ENCODE data around the gene EFCAB6. TPM values are rescaled to one million over a fixed set of nuclear protein-coding genes. Genes with fewer than 3 reads are reported as not detected.
"Not testable (repeated sequence)": the region's sequence is repeated elsewhere in the genome, so short reads cannot be mapped to it uniquely, and the experiment has no call there.

Gene EFCAB6
- total and polyA plus RNA-seq, 2 donors: 1.1 to 1.4 TPM

DNA sequence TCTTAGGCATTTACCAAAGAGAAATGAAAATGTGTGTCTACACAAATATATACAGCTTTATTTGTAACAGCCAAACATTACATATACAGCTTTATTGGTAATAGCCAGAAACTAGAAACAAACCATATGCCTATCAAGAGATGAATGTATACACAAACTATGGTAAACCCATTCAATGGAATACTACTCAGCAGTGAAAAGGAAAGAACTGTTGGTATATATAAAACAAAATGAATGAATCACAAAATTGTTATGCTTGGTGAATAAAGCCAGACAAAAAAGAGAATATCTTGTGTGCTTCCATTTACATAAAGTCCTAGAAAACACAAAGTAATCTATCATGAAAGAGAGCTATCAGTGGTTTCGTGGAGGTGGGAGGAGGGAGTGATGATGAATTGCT is 142.9 kb downstream of the EFCAB6 start:
- Histone ChIP-seq H3K27ac (ENCODE audit: low read depth in 1 of 2, low read length in 1 of 2) (no peak overlapping the region), H3K4me1 (ENCODE audit: control insufficient read depth in 2 of 2, insufficient read depth in 2 of 2, low read length in 2 of 2) (no peaks in the 10 kb centered on the region), H3K4me3 (ENCODE audit: low read length in 2 of 2) (no peak overlapping the region), H3K27me3 (ENCODE audit: control insufficient read depth in 2 of 2, insufficient read depth in 1 of 2, low read length in 1 of 2) (no peaks in the 10 kb centered on the region), H3K36me3 (ENCODE audit: control insufficient read depth in 2 of 2, insufficient read depth in 2 of 2, low read length in 1 of 2) (no peaks in the 10 kb centered on the region), H3K9me3 (ENCODE audit: control insufficient read depth in 2 of 2, insufficient read depth in 1 of 2, low read length in 1 of 2) (no peaks in the 10 kb centered on the region)
- 48% methylated on average over 1 of the region's 1 CpG for WGBS
- DNase-seq (ENCODE audit: low read depth in 6 of 9, low spot score in 9 of 9): no peak

GRCh38 chr22:43667656-43668055 is 144.4 kb downstream of the EFCAB6 start:
- no peaks in the 10 kb centered on the region for H3K27me3 ChIP-seq (ENCODE audit: control insufficient read depth in 2 of 2, insufficient read depth in 1 of 2, low read length in 1 of 2)
- 86% methylated on average over 8 of the region's 8 CpGs for WGBS
- no peaks in the 10 kb centered on the region for H3K36me3 ChIP-seq (ENCODE audit: control insufficient read depth in 2 of 2, insufficient read depth in 2 of 2, low read length in 1 of 2)
- H3K4me1 ChIP-seq (ENCODE audit: control insufficient read depth in 2 of 2, insufficient read depth in 2 of 2, low read length in 2 of 2): no peaks in the 10 kb centered on the region
- H3K9me3 ChIP-seq (ENCODE audit: control insufficient read depth in 2 of 2, insufficient read depth in 1 of 2, low read length in 1 of 2): no peaks in the 10 kb centered on the region
- no peak for DNase-seq (ENCODE audit: low read depth in 6 of 9, low spot score in 9 of 9)
- H3K4me3 ChIP-seq (ENCODE audit: low read length in 2 of 2): no peak overlapping the region
- H3K27ac ChIP-seq (ENCODE audit: low read depth in 1 of 2, low read length in 1 of 2): no peak overlapping the region

DNA sequence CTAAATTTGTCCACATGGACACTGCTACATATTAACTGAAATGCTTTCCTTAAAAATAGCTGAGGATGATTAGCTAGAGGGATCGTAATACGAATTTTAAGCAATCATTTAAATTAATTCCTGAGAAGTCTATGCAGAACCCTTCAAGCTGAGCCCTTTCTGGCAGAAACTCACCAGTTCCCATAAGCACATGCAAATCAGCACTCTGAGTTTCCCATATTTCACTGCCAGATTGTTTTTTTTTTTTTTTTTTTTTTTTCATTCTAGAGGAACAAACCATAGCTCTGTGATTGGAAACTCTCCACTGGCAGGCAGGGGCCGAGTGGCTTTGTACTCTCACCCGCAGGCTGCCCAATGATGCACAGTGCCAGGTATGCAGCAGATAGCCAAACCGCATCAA is 145.6 kb downstream of the EFCAB6 start:
- no peak overlapping the region for H3K27ac ChIP-seq (ENCODE audit: low read depth in 1 of 2, low read length in 1 of 2)
- no peaks in the 10 kb centered on the region for H3K9me3 ChIP-seq (ENCODE audit: control insufficient read depth in 2 of 2, insufficient read depth in 1 of 2, low read length in 1 of 2)
- no peaks in the 10 kb centered on the region for H3K4me1 ChIP-seq (ENCODE audit: control insufficient read depth in 2 of 2, insufficient read depth in 2 of 2, low read length in 2 of 2)
- H3K36me3 ChIP-seq (ENCODE audit: control insufficient read depth in 2 of 2, insufficient read depth in 2 of 2, low read length in 1 of 2): no peaks in the 10 kb centered on the region
- no peak overlapping the region for H3K4me3 ChIP-seq (ENCODE audit: low read length in 2 of 2)
- no peaks in the 10 kb centered on the region for H3K27me3 ChIP-seq (ENCODE audit: control insufficient read depth in 2 of 2, insufficient read depth in 1 of 2, low read length in 1 of 2)
- DNase-seq (ENCODE audit: low read depth in 6 of 9, low spot score in 9 of 9): no peak
- 94% methylated on average over 5 of the region's 5 CpGs for WGBS

GRCh38 chr22:43658823-43659222 is 153.3 kb downstream of the EFCAB6 start:
- Histone ChIP-seq H3K27me3 (ENCODE audit: control insufficient read depth in 2 of 2, insufficient read depth in 1 of 2, low read length in 1 of 2) (no peaks in the 10 kb centered on the region), H3K4me3 (ENCODE audit: low read length in 2 of 2) (no peak overlapping the region), H3K9me3 (ENCODE audit: control insufficient read depth in 2 of 2, insufficient read depth in 1 of 2, low read length in 1 of 2) (no peaks in the 10 kb centered on the region), H3K4me1 (ENCODE audit: control insufficient read depth in 2 of 2, insufficient read depth in 2 of 2, low read length in 2 of 2) (no peaks in the 10 kb centered on the region), H3K36me3 (ENCODE audit: control insufficient read depth in 2 of 2, insufficient read depth in 2 of 2, low read length in 1 of 2) (no peaks in the 10 kb centered on the region), H3K27ac (ENCODE audit: low read depth in 1 of 2, low read length in 1 of 2) (no peak overlapping the region)
- no peak for DNase-seq (ENCODE audit: low read depth in 6 of 9, low spot score in 9 of 9)
- WGBS: 75% methylated on average over 9 of the region's 9 CpGs

GRCh38 chr22:43656581-43656980 is 155.5 kb downstream of the EFCAB6 start:
- H3K4me3 ChIP-seq (ENCODE audit: low read length in 2 of 2); H3K27ac ChIP-seq (ENCODE audit: low read depth in 1 of 2, low read length in 1 of 2); H3K36me3 ChIP-seq (ENCODE audit: control insufficient read depth in 2 of 2, insufficient read depth in 2 of 2, low read length in 1 of 2); H3K27me3 ChIP-seq (ENCODE audit: control insufficient read depth in 2 of 2, insufficient read depth in 1 of 2, low read length in 1 of 2); DNase-seq (ENCODE audit: low read depth in 6 of 9, low spot score in 9 of 9); H3K9me3 ChIP-seq (ENCODE audit: control insufficient read depth in 2 of 2, insufficient read depth in 1 of 2, low read length in 1 of 2); H3K4me1 ChIP-seq (ENCODE audit: control insufficient read depth in 2 of 2, insufficient read depth in 2 of 2, low read length in 2 of 2): not testable (repeated sequence)
- WGBS: 94% methylated on average over 6 of the region's 6 CpGs

GRCh38 chr22:43654271-43654670 is 157.8 kb downstream of the EFCAB6 start:
- H3K4me1 ChIP-seq (ENCODE audit: control insufficient read depth in 2 of 2, insufficient read depth in 2 of 2, low read length in 2 of 2): no peaks in the 10 kb centered on the region
- DNase-seq (ENCODE audit: low read depth in 6 of 9, low spot score in 9 of 9): no peak
- H3K27ac ChIP-seq (ENCODE audit: low read depth in 1 of 2, low read length in 1 of 2): no peak overlapping the region
- no peak overlapping the region for H3K4me3 ChIP-seq (ENCODE audit: low read length in 2 of 2)
- H3K9me3 ChIP-seq (ENCODE audit: control insufficient read depth in 2 of 2, insufficient read depth in 1 of 2, low read length in 1 of 2): no peaks in the 10 kb centered on the region
- H3K36me3 ChIP-seq (ENCODE audit: control insufficient read depth in 2 of 2, insufficient read depth in 2 of 2, low read length in 1 of 2): no peaks in the 10 kb centered on the region
- H3K27me3 ChIP-seq (ENCODE audit: control insufficient read depth in 2 of 2, insufficient read depth in 1 of 2, low read length in 1 of 2): no peaks in the 10 kb centered on the region
- 98% methylated on average over 4 of the region's 4 CpGs for WGBS

GRCh38 chr22:43652845-43653244 is 159.3 kb downstream of the EFCAB6 start:
- Histone ChIP-seq H3K27me3 (ENCODE audit: control insufficient read depth in 2 of 2, insufficient read depth in 1 of 2, low read length in 1 of 2) (no peaks in the 10 kb centered on the region), H3K36me3 (ENCODE audit: control insufficient read depth in 2 of 2, insufficient read depth in 2 of 2, low read length in 1 of 2) (no peaks in the 10 kb centered on the region), H3K9me3 (ENCODE audit: control insufficient read depth in 2 of 2, insufficient read depth in 1 of 2, low read length in 1 of 2) (no peaks in the 10 kb centered on the region), H3K27ac (ENCODE audit: low read depth in 1 of 2, low read length in 1 of 2) (no peak overlapping the region), H3K4me1 (ENCODE audit: control insufficient read depth in 2 of 2, insufficient read depth in 2 of 2, low read length in 2 of 2) (no peaks in the 10 kb centered on the region), H3K4me3 (ENCODE audit: low read length in 2 of 2) (no peak overlapping the region)
- WGBS: 86% methylated on average over 4 of the region's 4 CpGs
- DNase-seq (ENCODE audit: low read depth in 6 of 9, low spot score in 9 of 9): no peak

GRCh38 chr22:43643387-43643786 is 168.7 kb downstream of the EFCAB6 start:
- H3K4me1 ChIP-seq (ENCODE audit: control insufficient read depth in 2 of 2, insufficient read depth in 2 of 2, low read length in 2 of 2): no peaks in the 10 kb centered on the region
- H3K4me3 ChIP-seq (ENCODE audit: low read length in 2 of 2): no peak overlapping the region
- WGBS: 80% methylated on average over 6 of the region's 6 CpGs
- no peak for DNase-seq (ENCODE audit: low read depth in 6 of 9, low spot score in 9 of 9)
- H3K27me3 ChIP-seq (ENCODE audit: control insufficient read depth in 2 of 2, insufficient read depth in 1 of 2, low read length in 1 of 2): no peaks in the 10 kb centered on the region
- H3K27ac ChIP-seq (ENCODE audit: low read depth in 1 of 2, low read length in 1 of 2): no peak overlapping the region
- peaks cover 0 to 2% of the 10 kb centered on the region in 2 donors for H3K9me3 ChIP-seq (ENCODE audit: control insufficient read depth in 2 of 2, insufficient read depth in 1 of 2, low read length in 1 of 2)
- H3K36me3 ChIP-seq (ENCODE audit: control insufficient read depth in 2 of 2, insufficient read depth in 2 of 2, low read length in 1 of 2): no peaks in the 10 kb centered on the region

GRCh38 chr22:43642319-43643206 is 169.5 kb downstream of the EFCAB6 start:
- H3K27me3 ChIP-seq (ENCODE audit: control insufficient read depth in 2 of 2, insufficient read depth in 1 of 2, low read length in 1 of 2): no peaks in the 10 kb centered on the region
- no peak for DNase-seq (ENCODE audit: low read depth in 6 of 9, low spot score in 9 of 9)
- no peak overlapping the region for H3K27ac ChIP-seq (ENCODE audit: low read depth in 1 of 2, low read length in 1 of 2)
- no peak overlapping the region for H3K4me3 ChIP-seq (ENCODE audit: low read length in 2 of 2)
- no peaks in the 10 kb centered on the region for H3K36me3 ChIP-seq (ENCODE audit: control insufficient read depth in 2 of 2, insufficient read depth in 2 of 2, low read length in 1 of 2)
- 46% methylated on average over 11 of the region's 11 CpGs for WGBS
- peaks cover 0 to 5% of the 10 kb centered on the region in 2 donors for H3K9me3 ChIP-seq (ENCODE audit: control insufficient read depth in 2 of 2, insufficient read depth in 1 of 2, low read length in 1 of 2)
- no peaks in the 10 kb centered on the region for H3K4me1 ChIP-seq (ENCODE audit: control insufficient read depth in 2 of 2, insufficient read depth in 2 of 2, low read length in 2 of 2)

All from thymus (tissue), 11 donors.